Epithelial cell of esophagus (primary cell): ENCODE measurements around the gene CCR5AS.
A peak's percentile ranks its signal among the peaks of the same experiment; 100 is the strongest.
"Not testable (repeated sequence)": the region's sequence is repeated elsewhere in the genome, so short reads cannot be mapped to it uniquely, and the experiment has no call there.

ENCODE experiments used
- DNase-seq: peaks from one replicate; pipeline ENCODE4 v3.0.0; 2010; ENCODE audit warnings: low read depth
- H3K4me3 ChIP-seq: 2 replicates; pipeline ENCODE4 v1.5.1; 2011; ENCODE audit warnings: mild to moderate bottlenecking, low read length, control low read depth
- TF ChIP-seq, protein P1 (sequence below): IDR thresholded peaks from 2 replicates; pipeline ENCODE4 v1.5.1; 2011; ENCODE audit warnings: low read depth, mild to moderate bottlenecking, low read length, control low read depth, inconsistent platforms; ENCODE audit not compliant: insufficient read depth; ENCODE audit errors: missing control alignments

The CCR5AS gene

DNA sequence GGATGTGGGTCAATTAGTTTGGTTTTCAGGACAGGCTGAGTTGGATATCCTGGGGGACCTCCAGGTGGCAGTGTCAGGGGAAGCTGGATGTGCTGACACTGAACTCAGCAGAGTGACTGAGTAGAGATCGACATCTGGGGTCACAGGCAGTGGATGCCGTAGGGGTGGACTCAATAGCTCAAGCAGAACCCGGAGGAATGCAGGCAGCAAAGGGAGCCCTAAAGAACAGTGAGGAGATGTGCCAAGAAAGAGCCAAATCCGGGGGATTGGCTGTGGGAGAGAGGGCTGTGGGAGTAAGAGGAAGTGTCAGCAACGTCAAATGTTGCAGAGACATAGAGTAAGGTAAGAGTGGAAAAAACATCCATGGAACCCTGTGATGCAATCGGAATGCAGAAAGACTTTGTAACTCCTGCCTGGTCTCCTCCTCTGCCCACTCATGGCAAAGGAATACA lies 11.6 kb downstream of the CCR5AS start:
- DNase-seq = peak; percentile 38
- TF ChIP-seq, protein P1, sequence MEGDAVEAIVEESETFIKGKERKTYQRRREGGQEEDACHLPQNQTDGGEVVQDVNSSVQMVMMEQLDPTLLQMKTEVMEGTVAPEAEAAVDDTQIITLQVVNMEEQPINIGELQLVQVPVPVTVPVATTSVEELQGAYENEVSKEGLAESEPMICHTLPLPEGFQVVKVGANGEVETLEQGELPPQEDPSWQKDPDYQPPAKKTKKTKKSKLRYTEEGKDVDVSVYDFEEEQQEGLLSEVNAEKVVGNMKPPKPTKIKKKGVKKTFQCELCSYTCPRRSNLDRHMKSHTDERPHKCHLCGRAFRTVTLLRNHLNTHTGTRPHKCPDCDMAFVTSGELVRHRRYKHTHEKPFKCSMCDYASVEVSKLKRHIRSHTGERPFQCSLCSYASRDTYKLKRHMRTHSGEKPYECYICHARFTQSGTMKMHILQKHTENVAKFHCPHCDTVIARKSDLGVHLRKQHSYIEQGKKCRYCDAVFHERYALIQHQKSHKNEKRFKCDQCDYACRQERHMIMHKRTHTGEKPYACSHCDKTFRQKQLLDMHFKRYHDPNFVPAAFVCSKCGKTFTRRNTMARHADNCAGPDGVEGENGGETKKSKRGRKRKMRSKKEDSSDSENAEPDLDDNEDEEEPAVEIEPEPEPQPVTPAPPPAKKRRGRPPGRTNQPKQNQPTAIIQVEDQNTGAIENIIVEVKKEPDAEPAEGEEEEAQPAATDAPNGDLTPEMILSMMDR = no peak
- no peak overlapping the region for H3K4me3 ChIP-seq

DNA sequence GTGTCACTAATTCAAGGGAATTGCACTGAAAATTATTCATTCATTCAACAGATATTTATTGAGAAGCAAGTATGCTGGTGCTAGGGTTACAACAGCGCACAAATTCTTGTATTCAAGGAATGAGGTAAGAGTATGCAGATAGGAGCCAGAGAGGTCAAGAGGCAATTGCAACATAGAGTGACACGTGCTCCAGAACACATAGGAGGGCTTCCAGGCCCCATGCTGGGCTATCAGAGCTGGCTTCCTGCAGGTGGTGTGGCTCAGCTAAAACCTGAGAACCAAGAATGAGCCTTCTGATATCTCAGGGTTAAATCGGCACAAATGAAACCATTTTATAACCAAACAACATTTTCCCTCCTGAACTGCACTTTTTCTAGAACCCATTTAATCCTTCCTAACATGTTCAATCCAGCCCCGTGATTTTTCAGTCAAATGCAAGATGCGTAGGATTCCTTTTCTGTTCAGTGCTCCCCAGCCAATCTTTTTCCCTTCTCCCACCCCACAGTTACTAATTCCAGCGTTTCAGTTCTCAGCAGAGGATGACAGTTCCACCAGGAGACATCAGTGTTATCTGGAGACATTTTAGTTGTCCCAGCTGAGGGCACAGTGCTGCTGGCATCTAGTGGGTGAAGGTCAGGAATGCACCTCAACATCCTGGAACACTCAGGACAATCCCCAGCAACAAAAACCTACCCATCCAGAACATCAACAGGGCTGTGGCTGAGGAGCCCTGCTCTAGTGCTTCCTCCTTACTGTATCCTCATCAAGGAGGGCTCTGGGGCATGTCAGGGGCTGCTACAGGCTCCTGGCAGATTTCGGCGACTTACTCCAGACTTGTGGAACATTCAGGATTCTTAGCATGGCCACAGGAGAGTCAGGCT lies 13.1 kb downstream of the CCR5AS start:
- TF ChIP-seq, protein P1 = no peak
- DNase-seq = peak; percentile 51
- H3K4me3 ChIP-seq = no peak overlapping the region

DNA sequence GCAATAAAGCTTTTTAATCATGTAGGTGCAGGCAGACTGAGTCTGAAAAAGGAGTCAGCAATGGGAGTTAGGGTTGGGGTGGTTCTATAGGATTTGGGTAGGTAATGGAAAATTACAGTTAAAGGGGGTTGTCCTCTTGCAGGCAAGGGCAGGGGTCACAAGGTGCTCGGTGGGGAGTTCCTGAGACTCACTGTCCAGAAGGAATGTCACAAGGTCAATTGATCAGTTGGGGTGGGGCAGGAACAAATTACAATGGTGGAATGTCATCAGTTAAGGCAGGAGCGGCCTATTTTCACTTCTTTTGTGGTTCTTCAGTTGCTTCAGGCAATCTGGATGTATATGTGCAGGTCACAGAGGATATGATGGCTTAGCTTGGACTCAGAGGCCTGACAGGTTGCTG lies 13.9 kb downstream of the CCR5AS start:
- no peak for DNase-seq
- TF ChIP-seq, protein P1 = no peak
- H3K4me3 ChIP-seq = no peak overlapping the region

DNA sequence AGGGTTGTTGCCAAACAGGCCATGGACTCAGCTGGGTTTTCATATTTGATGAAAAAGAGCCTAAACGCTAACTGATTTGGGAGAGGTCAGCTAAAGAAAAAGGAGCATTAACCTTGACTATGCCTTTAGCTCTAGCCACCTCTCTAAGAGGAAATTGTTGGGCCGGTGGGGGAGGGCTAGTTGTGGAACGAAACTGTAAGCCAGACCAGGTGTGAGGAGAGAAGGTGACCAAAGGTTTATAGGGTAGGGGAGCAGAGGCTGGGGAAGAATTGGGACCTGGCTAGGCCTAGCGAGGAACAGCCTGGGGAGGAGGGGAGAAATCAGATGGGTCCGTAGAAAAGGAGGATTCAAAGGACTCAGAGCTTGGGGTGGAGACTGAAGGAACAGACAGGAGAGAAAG lies 15.3 kb downstream of the CCR5AS start:
- DNase-seq, H3K4me3 ChIP-seq: not testable (repeated sequence)

DNA sequence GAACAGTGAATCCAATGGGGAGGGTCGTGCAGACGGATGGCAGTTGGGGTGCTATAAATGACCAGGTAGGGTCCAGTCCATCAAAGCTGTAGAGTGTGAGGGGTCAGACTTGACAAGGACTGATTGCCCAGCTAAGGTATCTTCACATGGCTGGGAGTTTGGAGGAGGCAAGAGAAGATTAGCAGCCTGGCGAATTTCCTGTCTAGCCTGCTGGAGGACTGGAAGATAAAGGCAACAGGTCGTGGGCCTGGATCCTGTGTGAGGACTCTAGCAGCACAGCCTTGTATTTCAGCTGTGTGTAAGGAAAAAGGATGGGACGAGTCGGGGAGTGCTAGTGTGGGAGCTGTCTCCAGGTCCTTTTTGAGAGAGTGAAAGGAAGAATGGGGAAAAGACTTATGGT lies 17.6 kb downstream of the CCR5AS start:
- no peak overlapping the region for H3K4me3 ChIP-seq
- TF ChIP-seq, protein P1 = no peak
- DNase-seq = no peak

DNA sequence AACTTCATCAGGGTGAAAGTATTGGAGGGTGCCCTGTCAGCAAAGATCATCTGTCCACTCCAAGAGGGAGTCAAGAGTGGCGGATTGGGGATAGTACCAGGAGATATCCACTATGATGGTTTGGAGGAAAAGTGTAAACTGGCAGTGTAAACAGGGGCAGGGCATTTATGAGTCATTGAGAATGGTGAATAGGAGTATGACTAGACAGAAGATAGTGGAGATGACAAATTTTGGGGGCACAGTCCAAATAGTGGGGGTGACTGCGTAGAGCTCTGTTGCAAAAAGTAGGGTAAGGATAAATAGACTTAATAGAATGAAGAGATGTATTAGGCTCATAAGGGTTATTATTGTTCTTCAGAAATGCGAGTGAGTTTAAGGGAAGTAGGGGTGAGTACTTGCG lies 18.0 kb downstream of the CCR5AS start:
- DNase-seq, H3K4me3 ChIP-seq: not testable (repeated sequence)

DNA sequence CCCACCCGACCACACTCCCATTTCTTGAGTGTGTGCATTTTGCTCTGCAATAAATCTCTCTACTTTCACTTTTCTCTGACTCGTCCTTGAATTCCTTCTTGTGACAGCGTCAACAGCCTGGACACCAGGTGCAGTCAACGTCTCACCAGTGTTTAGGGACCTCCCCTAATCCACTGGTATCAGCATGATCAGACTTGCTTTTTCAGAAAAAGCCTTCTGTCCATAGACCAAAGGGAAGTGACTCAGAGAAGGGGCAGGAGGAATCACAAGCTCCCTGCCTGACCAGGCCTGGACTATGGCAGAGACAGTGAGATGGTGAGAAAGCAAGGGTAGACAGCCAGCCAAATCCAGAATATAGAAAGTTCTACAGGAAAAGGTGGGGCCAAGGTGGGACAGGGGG lies 20.7 kb downstream of the CCR5AS start:
- DNase-seq = peak; percentile 98
- H3K4me3 ChIP-seq = no peak overlapping the region
- TF ChIP-seq, protein P1 = no peak

DNA sequence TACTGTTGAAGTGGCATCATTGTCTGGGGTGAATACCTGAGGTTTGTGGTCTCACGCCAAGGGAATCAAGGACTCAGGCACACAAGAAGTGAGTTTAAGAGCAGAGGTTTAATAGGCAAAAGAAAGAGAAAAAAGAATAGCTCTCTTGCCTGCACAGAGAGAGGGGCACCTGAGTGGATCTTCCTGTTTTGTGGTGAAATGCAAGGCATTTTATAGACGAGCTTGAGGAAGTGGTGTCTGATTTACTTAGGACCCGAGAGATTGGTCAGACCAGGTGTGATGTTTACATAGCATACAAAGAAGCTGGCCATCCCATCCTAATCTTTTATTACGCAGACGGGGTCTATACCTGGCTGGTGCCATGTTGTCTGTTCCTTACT lies 22.9 kb downstream of the CCR5AS start:
- TF ChIP-seq, protein P1 = no peak
- no peak overlapping the region for H3K4me3 ChIP-seq
- DNase-seq = no peak
